ENCODE data around the gene GRIK2.

DNA sequence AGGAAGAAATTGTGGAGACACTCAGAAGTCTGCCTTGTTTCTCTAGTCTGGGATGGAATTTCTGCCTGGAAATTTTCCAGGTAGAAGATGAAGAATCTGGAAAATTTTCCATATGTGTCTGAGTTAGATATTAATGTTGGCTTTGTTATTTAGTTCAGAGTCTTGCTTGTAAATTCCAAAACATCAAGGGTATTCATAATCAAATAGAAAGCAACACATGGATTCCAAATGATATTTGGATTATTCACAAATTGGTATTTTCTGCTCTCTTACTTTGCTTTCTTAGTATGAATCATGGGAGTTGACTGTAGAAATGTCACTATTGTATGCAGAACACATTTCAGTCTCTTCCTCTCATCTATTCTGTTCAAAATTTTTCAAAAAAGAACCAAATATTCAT lies 116.0 kb downstream of the GRIK2 start:
- TF ChIP-seq, protein P1, sequence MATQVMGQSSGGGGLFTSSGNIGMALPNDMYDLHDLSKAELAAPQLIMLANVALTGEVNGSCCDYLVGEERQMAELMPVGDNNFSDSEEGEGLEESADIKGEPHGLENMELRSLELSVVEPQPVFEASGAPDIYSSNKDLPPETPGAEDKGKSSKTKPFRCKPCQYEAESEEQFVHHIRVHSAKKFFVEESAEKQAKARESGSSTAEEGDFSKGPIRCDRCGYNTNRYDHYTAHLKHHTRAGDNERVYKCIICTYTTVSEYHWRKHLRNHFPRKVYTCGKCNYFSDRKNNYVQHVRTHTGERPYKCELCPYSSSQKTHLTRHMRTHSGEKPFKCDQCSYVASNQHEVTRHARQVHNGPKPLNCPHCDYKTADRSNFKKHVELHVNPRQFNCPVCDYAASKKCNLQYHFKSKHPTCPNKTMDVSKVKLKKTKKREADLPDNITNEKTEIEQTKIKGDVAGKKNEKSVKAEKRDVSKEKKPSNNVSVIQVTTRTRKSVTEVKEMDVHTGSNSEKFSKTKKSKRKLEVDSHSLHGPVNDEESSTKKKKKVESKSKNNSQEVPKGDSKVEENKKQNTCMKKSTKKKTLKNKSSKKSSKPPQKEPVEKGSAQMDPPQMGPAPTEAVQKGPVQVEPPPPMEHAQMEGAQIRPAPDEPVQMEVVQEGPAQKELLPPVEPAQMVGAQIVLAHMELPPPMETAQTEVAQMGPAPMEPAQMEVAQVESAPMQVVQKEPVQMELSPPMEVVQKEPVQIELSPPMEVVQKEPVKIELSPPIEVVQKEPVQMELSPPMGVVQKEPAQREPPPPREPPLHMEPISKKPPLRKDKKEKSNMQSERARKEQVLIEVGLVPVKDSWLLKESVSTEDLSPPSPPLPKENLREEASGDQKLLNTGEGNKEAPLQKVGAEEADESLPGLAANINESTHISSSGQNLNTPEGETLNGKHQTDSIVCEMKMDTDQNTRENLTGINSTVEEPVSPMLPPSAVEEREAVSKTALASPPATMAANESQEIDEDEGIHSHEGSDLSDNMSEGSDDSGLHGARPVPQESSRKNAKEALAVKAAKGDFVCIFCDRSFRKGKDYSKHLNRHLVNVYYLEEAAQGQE (IDR thresholded peaks at IDR 0.05; ENCODE audit: insufficient read depth in 1 of 2, low read depth in 2 of 2, low read length in 1 of 2), result no peak
- TF ChIP-seq, protein P2, sequence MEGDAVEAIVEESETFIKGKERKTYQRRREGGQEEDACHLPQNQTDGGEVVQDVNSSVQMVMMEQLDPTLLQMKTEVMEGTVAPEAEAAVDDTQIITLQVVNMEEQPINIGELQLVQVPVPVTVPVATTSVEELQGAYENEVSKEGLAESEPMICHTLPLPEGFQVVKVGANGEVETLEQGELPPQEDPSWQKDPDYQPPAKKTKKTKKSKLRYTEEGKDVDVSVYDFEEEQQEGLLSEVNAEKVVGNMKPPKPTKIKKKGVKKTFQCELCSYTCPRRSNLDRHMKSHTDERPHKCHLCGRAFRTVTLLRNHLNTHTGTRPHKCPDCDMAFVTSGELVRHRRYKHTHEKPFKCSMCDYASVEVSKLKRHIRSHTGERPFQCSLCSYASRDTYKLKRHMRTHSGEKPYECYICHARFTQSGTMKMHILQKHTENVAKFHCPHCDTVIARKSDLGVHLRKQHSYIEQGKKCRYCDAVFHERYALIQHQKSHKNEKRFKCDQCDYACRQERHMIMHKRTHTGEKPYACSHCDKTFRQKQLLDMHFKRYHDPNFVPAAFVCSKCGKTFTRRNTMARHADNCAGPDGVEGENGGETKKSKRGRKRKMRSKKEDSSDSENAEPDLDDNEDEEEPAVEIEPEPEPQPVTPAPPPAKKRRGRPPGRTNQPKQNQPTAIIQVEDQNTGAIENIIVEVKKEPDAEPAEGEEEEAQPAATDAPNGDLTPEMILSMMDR (IDR thresholded peaks at IDR 0.05), result no peak
- TF ChIP-seq POLR2AphosphoS5 (IDR thresholded peaks at IDR 0.05; ENCODE audit: low read depth, low read length) (no peak), TCF7L2 (IDR thresholded peaks at IDR 0.05; ENCODE audit: low read depth, low read length) (no peak)
